Hepatocyte (in vitro differentiated cells): ENCODE data around the gene CPHXL.

Source experiments
- CTCF ChIP-seq: fragments of 200-600 bp; sonication (generic); IDR thresholded peaks from 2 replicates; pipeline ENCODE4 v1.5.1; 2016; ENCODE audit warnings: antibody characterized with exemption, mild to moderate bottlenecking; ENCODE audit not compliant: poor library complexity
- EZH2 ChIP-seq: fragments of 200-600 bp; sonication (generic); IDR thresholded peaks from 2 replicates; pipeline ENCODE4 v1.6.1; 2016; ENCODE audit warnings: antibody characterized with exemption, mild to moderate bottlenecking, borderline replicate concordance

DNA sequence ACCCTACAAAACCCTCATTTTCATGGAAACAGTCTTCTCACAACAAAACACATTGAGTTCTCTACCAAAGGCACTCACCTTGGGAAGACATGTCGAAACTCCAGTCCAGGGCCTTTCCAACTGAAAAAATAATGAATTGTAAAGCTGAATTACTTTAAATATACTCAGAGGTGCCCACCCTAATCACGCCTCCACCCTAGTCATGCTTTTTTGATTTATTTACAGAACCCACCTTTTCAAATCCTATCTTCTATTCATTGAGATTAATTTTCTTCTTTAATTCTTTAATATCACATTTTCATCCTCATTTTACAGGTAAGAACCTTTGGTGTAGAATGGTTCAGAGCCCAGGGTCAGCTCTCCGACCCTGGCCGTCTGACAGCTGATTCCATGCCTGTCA, 49.4 kb downstream of the CPHXL start, which contains the start of gene CPHXL2:
- TF ChIP-seq CTCF (no peak), EZH2 (no peak)
